ENCODE measurements around the gene EPHA1. TPM values are rescaled to one million over a fixed set of nuclear protein-coding genes. Genes with fewer than 3 reads are reported as not detected.
A peak's percentile ranks its signal among the peaks of the same experiment; 100 is the strongest.

EPHA1 gene
- total RNA-seq, 2 donors from 2014 or later, result 9.9 to 14.3 TPM

GRCh38 chr7:143390773-143391317, 17.8 kb downstream of the EPHA1 start:
- ATAC-seq (no peak), DNase-seq (no peak)
- peaks cover 41% of the 10 kb centered on the region for H3K4me1 ChIP-seq
- no peaks in the 10 kb centered on the region for H3K27me3 ChIP-seq
- TF ChIP-seq CTCF (IDR thresholded peaks at IDR 0.05), result no peak
- TF ChIP-seq POLR2A (IDR thresholded peaks at IDR 0.05), result no peak
- H3K27ac ChIP-seq, result peak overlapping the region in 3 of 4 donors; percentile 76 to 84 (median 80)
- intact Hi-C loops (cut with DNase I), result no loop called here
- H3K9me3 ChIP-seq, result no peaks in the 10 kb centered on the region
- WGBS, 2 donors, result 93 to 94% methylated on average over 9 of the region's 9 CpGs
- H3K4me3 ChIP-seq, result no peak overlapping the region
- H3K36me3 ChIP-seq (replicated peaks in 1 of 2; ENCODE audit: insufficient read depth in 1 of 2, low read depth in 2 of 2), result peaks cover 0 to 3% of the 10 kb centered on the region in 2 donors

- no peak for TF ChIP-seq CTCF (IDR thresholded peaks at IDR 0.05)
- no peak for TF ChIP-seq POLR2A (IDR thresholded peaks at IDR 0.05)
- Histone ChIP-seq H3K27ac (peak overlapping the region in 2 of 4 donors; percentile 80 to 84), H3K27me3 (no peaks in the 10 kb centered on the region), H3K36me3 (replicated peaks in 1 of 2; ENCODE audit: insufficient read depth in 1 of 2, low read depth in 2 of 2) (peaks cover 0 to 3% of the 10 kb centered on the region in 2 donors), H3K4me3 (no peak overlapping the region), H3K4me1 (peaks cover 43% of the 10 kb centered on the region), H3K9me3 (no peaks in the 10 kb centered on the region)
- WGBS, 2 donors, result 85 to 90% methylated on average over 10 of the region's 10 CpGs
- DNase-seq, result no peak
- ATAC-seq, result no peak
- intact Hi-C loops (cut with DNase I), result no loop called here
These were observed 18.4 kb downstream of the EPHA1 start for GRCh38 chr7:143390104-143390772.

- DNase-seq, result no peak
- intact Hi-C loops (cut with DNase I), result no loop called here
- no peak for TF ChIP-seq CTCF (IDR thresholded peaks at IDR 0.05)
- TF ChIP-seq POLR2A (IDR thresholded peaks at IDR 0.05), result no peak
- H3K36me3 ChIP-seq (replicated peaks in 1 of 2; ENCODE audit: insufficient read depth in 1 of 2, low read depth in 2 of 2), result peaks cover 0 to 3% of the 10 kb centered on the region in 2 donors
- H3K4me1 ChIP-seq, result peaks cover 48% of the 10 kb centered on the region
- WGBS, 2 donors, result 86 to 87% methylated on average over 11 to 15 of the region's 15 CpGs
- H3K9me3 ChIP-seq, result no peaks in the 10 kb centered on the region
- H3K27ac ChIP-seq, result no peak overlapping the region
- H3K27me3 ChIP-seq, result no peaks in the 10 kb centered on the region
- no peak for ATAC-seq
- no peak overlapping the region for H3K4me3 ChIP-seq
These were observed 19.1 kb downstream of the EPHA1 start for GRCh38 chr7:143389316-143390103.

GRCh38 chr7:143388491-143389101, 20.1 kb downstream of the EPHA1 start:
- DNase-seq, result no peak
- ATAC-seq, result no peak
- no peak overlapping the region for H3K27ac ChIP-seq
- peaks cover 0 to 3% of the 10 kb centered on the region in 2 donors for H3K36me3 ChIP-seq (replicated peaks in 1 of 2; ENCODE audit: insufficient read depth in 1 of 2, low read depth in 2 of 2)
- H3K9me3 ChIP-seq, result no peaks in the 10 kb centered on the region
- H3K4me3 ChIP-seq, result no peak overlapping the region
- no peaks in the 10 kb centered on the region for H3K27me3 ChIP-seq
- peaks cover 45% of the 10 kb centered on the region for H3K4me1 ChIP-seq
- WGBS, 2 donors, result 93 to 96% methylated on average over 9 to 23 of the region's 28 CpGs
- intact Hi-C loops (cut with DNase I), result no loop called here
- TF ChIP-seq CTCF (IDR thresholded peaks at IDR 0.05) (no peak), POLR2A (IDR thresholded peaks at IDR 0.05) (no peak)

All from body of pancreas (tissue), 4 donors.